GM19463 (cell line): Measurements from ENCODE around the gene RGS10.
"Not testable (repeated sequence)": the region's sequence is repeated elsewhere in the genome, so short reads cannot be mapped to it uniquely, and the experiment has no call there.

ENCODE experiments used
- ATAC-seq: cut with Tn5 transposase; IDR thresholded peaks from one replicate; pipeline ENCODE4 v1.9.1; 2021; ENCODE audit warnings: mild to moderate bottlenecking, moderate library complexity; ENCODE audit not compliant: unreplicated experiment

Gene RGS10

GRCh38 chr10:119542357-119542987 lies at the start of gene RGS10:
TSS of gene RGS10 (minus strand) at chr10:119542719. CDS start at chr10:119542638, 81 bp downstream.
- peak; percentile 71 for ATAC-seq

GRCh38 chr10:119588071-119588470 lies 45.6 kb upstream of the RGS10 start:
- ATAC-seq: no peak

- no peak for ATAC-seq
Measured at GRCh38 chr10:119578355-119578754, 35.8 kb upstream of the RGS10 start.

GRCh38 chr10:119575991-119576390 lies 33.5 kb upstream of the RGS10 start:
- no peak for ATAC-seq

GRCh38 chr10:119575506-119575905 lies 33.0 kb upstream of the RGS10 start:
- ATAC-seq: no peak

GRCh38 chr10:119567978-119568377 lies 25.5 kb upstream of the RGS10 start:
- no peak for ATAC-seq

- ATAC-seq: no peak
Measured at GRCh38 chr10:119562097-119562496, 19.6 kb upstream of the RGS10 start.

GRCh38 chr10:119559511-119559910 lies 17.0 kb upstream of the RGS10 start:
- ATAC-seq: not testable (repeated sequence)

- ATAC-seq: not testable (repeated sequence)
Measured at GRCh38 chr10:119556081-119556480, 13.6 kb upstream of the RGS10 start.

GRCh38 chr10:119555178-119555784 lies 12.8 kb upstream of the RGS10 start:
- no peak for ATAC-seq

GRCh38 chr10:119550827-119551226 lies 8.3 kb upstream of the RGS10 start:
- ATAC-seq: no peak

- ATAC-seq: no peak
Measured at GRCh38 chr10:119549247-119549999, 6.9 kb upstream of the RGS10 start.

- ATAC-seq: no peak
Measured at GRCh38 chr10:119546009-119546408, 3.5 kb upstream of the RGS10 start.

- ATAC-seq: no peak
Measured at GRCh38 chr10:119545310-119545709, 2.8 kb upstream of the RGS10 start.

- ATAC-seq: no peak
Measured at GRCh38 chr10:119543814-119544642, 1.5 kb upstream of the RGS10 start.

- peak; percentile 34 for ATAC-seq
Measured at GRCh38 chr10:119542988-119543813, 682 bp upstream of the RGS10 start.

- no peak for ATAC-seq
Measured at GRCh38 chr10:119541459-119542356, 811 bp downstream of the RGS10 start.

GRCh38 chr10:119541046-119541445 lies 1.5 kb downstream of the RGS10 start:
- peak; percentile 16 for ATAC-seq

- ATAC-seq: no peak
Measured at GRCh38 chr10:119540038-119540437, 2.5 kb downstream of the RGS10 start.
